SK-N-SH (cell line): Measurements from ENCODE around the gene OGN.

Source experiments
- CTCF ChIP-seq: fragments of 200-600 bp; sonication (generic); IDR thresholded peaks from 2 replicates; pipeline ENCODE4 v1.6.1; 2017; ENCODE audit warnings: antibody characterized with exemption, mild to moderate bottlenecking, moderate library complexity
- EZH2phosphoT487 ChIP-seq: fragments of 200-600 bp; sonication (generic); IDR thresholded peaks from 2 replicates; pipeline ENCODE4 v1.6.1; 2017; ENCODE audit warnings: low read depth, mixed run types, mild to moderate bottlenecking, antibody characterized with exemption, moderate library complexity, borderline replicate concordance
- GATA2 ChIP-seq: sonication (generic); formaldehyde crosslinking; IDR thresholded peaks from 2 replicates; pipeline ENCODE4 v1.5.0; 2020; ENCODE audit warnings: mild to moderate bottlenecking, missing genetic modification reagents
- JUND ChIP-seq: IDR thresholded peaks from 2 replicates; pipeline ENCODE4 v1.4.0; 2012
- POLR2AphosphoS5 ChIP-seq: IDR thresholded peaks from 2 replicates; pipeline ENCODE4 v1.6.1; 2012; ENCODE audit warnings: low read depth, low read length
- RAD21 ChIP-seq: IDR thresholded peaks from 2 replicates; pipeline ENCODE4 v1.6.1; 2012; ENCODE audit warnings: mild to moderate bottlenecking, low read length
- RCOR1 ChIP-seq: fragments of 150-350 bp; IDR thresholded peaks from 2 replicates; pipeline ENCODE4 v1.6.1; 2017; ENCODE audit warnings: antibody characterized with exemption, low read length
- SIN3A ChIP-seq: IDR thresholded peaks from 2 replicates; pipeline ENCODE4 v1.6.1; 2012; ENCODE audit warnings: low read depth, mild to moderate bottlenecking, low read length, moderate library complexity, borderline replicate concordance
- TAF1 ChIP-seq: IDR thresholded peaks from 2 replicates; pipeline ENCODE4 v1.6.1; 2012; ENCODE audit warnings: low read depth, mild to moderate bottlenecking, low read length, moderate library complexity, borderline replicate concordance
- ZBTB33 ChIP-seq: IDR thresholded peaks from 2 replicates; pipeline ENCODE4 v1.4.0; 2012; ENCODE audit warnings: low read depth, borderline replicate concordance
- TF ChIP-seq, protein P1 (sequence below): fragments of 150-350 bp; IDR thresholded peaks from 2 replicates; pipeline ENCODE4 v1.6.1; 2017; ENCODE audit warnings: antibody characterized with exemption, low read length, low read depth, borderline replicate concordance
- TF ChIP-seq, protein P2 (sequence below): IDR thresholded peaks from 2 replicates; pipeline ENCODE4 v1.4.0; 2012; ENCODE audit warnings: low read depth
- TF ChIP-seq, protein P3 (sequence below): IDR thresholded peaks from 2 replicates; pipeline ENCODE4; 2012
- TF ChIP-seq, protein P4 (sequence below): IDR thresholded peaks from 2 replicates; pipeline ENCODE4 v1.6.1; 2012; ENCODE audit warnings: mild to moderate bottlenecking, low read depth, low read length, moderate library complexity

DNA sequence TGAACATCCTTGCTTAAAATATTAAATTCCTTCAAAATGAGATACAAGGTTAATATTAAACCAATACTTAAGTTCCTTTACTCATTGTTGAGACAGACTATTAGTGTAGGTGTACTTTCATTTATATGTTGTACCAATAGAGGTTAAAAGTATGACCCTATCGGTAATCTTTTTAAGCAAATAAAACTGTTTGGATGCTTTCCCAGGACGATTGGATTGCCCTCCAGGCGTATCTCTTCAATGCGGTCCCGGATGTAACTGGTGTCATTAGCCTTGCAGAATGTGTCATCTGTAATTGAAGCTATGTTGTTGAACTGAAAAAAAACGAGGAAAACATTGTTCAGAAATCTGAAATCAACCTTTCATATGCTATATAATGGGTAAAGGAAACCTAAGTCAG, 18.9 kb downstream of the OGN start:
- no peak for TF ChIP-seq POLR2AphosphoS5
- TF ChIP-seq TAF1, result no peak
- no peak for TF ChIP-seq CTCF
- TF ChIP-seq, protein P1, sequence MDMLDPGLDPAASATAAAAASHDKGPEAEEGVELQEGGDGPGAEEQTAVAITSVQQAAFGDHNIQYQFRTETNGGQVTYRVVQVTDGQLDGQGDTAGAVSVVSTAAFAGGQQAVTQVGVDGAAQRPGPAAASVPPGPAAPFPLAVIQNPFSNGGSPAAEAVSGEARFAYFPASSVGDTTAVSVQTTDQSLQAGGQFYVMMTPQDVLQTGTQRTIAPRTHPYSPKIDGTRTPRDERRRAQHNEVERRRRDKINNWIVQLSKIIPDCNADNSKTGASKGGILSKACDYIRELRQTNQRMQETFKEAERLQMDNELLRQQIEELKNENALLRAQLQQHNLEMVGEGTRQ, result no peak
- no peak for TF ChIP-seq RCOR1
- no peak for TF ChIP-seq JUND
- TF ChIP-seq, protein P2, sequence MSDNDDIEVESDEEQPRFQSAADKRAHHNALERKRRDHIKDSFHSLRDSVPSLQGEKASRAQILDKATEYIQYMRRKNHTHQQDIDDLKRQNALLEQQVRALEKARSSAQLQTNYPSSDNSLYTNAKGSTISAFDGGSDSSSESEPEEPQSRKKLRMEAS, result no peak
- TF ChIP-seq EZH2phosphoT487, result no peak
- no peak for TF ChIP-seq ZBTB33
- TF ChIP-seq, protein P3, sequence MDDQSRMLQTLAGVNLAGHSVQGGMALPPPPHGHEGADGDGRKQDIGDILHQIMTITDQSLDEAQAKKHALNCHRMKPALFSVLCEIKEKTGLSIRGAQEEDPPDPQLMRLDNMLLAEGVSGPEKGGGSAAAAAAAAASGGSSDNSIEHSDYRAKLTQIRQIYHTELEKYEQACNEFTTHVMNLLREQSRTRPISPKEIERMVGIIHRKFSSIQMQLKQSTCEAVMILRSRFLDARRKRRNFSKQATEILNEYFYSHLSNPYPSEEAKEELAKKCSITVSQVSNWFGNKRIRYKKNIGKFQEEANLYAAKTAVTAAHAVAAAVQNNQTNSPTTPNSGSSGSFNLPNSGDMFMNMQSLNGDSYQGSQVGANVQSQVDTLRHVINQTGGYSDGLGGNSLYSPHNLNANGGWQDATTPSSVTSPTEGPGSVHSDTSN, result no peak
- TF ChIP-seq, protein P4, sequence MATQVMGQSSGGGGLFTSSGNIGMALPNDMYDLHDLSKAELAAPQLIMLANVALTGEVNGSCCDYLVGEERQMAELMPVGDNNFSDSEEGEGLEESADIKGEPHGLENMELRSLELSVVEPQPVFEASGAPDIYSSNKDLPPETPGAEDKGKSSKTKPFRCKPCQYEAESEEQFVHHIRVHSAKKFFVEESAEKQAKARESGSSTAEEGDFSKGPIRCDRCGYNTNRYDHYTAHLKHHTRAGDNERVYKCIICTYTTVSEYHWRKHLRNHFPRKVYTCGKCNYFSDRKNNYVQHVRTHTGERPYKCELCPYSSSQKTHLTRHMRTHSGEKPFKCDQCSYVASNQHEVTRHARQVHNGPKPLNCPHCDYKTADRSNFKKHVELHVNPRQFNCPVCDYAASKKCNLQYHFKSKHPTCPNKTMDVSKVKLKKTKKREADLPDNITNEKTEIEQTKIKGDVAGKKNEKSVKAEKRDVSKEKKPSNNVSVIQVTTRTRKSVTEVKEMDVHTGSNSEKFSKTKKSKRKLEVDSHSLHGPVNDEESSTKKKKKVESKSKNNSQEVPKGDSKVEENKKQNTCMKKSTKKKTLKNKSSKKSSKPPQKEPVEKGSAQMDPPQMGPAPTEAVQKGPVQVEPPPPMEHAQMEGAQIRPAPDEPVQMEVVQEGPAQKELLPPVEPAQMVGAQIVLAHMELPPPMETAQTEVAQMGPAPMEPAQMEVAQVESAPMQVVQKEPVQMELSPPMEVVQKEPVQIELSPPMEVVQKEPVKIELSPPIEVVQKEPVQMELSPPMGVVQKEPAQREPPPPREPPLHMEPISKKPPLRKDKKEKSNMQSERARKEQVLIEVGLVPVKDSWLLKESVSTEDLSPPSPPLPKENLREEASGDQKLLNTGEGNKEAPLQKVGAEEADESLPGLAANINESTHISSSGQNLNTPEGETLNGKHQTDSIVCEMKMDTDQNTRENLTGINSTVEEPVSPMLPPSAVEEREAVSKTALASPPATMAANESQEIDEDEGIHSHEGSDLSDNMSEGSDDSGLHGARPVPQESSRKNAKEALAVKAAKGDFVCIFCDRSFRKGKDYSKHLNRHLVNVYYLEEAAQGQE, result no peak
- no peak for TF ChIP-seq GATA2 (CRISPR knock-in tag)
- no peak for TF ChIP-seq SIN3A
- no peak for TF ChIP-seq RAD21
